H1 (cell line): ENCODE data around the gene ZSCAN5A. TPM values are rescaled to one million over a fixed set of nuclear protein-coding genes. Genes with fewer than 3 reads are reported as not detected.
A peak's percentile ranks its signal among the peaks of the same experiment; 100 is the strongest.

Experiments used
- CTCF ChIA-PET: fragments of 300-600 bp; sonication (Branson Sonifier 250); formaldehyde crosslinking; loops from one replicate; lab custom pipeline; 2021; ENCODE audit not compliant: partially characterized antibody; lab: Charles Lee
- POLR2A ChIA-PET: fragments of 300-600 bp; sonication (Branson Sonifier 250); formaldehyde crosslinking; loops from one replicate; lab custom pipeline; 2021; ENCODE audit warnings: inconsistent platforms; ENCODE audit not compliant: partially characterized antibody; lab: Charles Lee
- DNase-seq, 2 experiments: peaks; one replicate each; pipeline versions ENCODE4 v3.0.0 to v3.0.0-alpha.2; 2010 to 2022; ENCODE audit warnings: low spot score in 2 of 2, low read depth in 1 of 2, mixed read lengths in 1 of 2
- FAIRE-seq: peaks from 2 replicates; lab custom pipeline; 2011; peaks lifted over from hg19 to GRCh38; lab: Jason Lieb, UNC
- H2AFZ ChIP-seq: 2 replicates; pipeline ENCODE4 v1.8.1; 2012; ENCODE audit warnings: low read length, inconsistent platforms
- H2AK5ac ChIP-seq: 2 replicates; pipeline ENCODE4 v1.6.1; 2013; ENCODE audit warnings: low read depth, low read length
- H2BK120ac ChIP-seq: replicated peaks from 2 replicates; pipeline ENCODE3; 2013; ENCODE audit warnings: low read depth, low read length, inconsistent platforms
- H2BK12ac ChIP-seq: 2 replicates; pipeline ENCODE4 v1.6.1; 2013; ENCODE audit warnings: low read depth, low read length
- H2BK15ac ChIP-seq: 2 replicates; pipeline ENCODE4 v1.6.1; 2013; ENCODE audit warnings: low read length
- H2BK20ac ChIP-seq: 2 replicates; pipeline ENCODE4 v1.6.1; 2013; ENCODE audit warnings: low read length
- H2BK5ac ChIP-seq: 2 replicates; pipeline ENCODE4 v1.6.1; 2013; ENCODE audit warnings: low read depth, low read length
- H3K14ac ChIP-seq: 2 replicates; pipeline ENCODE4 v1.6.1; 2013; ENCODE audit warnings: inconsistent platforms; ENCODE audit not compliant: insufficient read length
- H3K18ac ChIP-seq: 2 replicates; pipeline ENCODE4 v1.6.1; 2013; ENCODE audit warnings: low read length; ENCODE audit errors: extremely low read depth
- H3K23ac ChIP-seq: 2 replicates; pipeline ENCODE4 v1.6.1; 2013; ENCODE audit warnings: inconsistent platforms; ENCODE audit not compliant: insufficient read length
- H3K23me2 ChIP-seq: 2 replicates; pipeline ENCODE4 v1.6.1; 2013; ENCODE audit warnings: low read depth, low read length
- H3K27ac ChIP-seq: 2 replicates; pipeline ENCODE4 v1.6.1; 2011; ENCODE audit warnings: low read depth, low read length, inconsistent platforms
- H3K27me3 ChIP-seq, 4 experiments: replicated peaks in 1 of 4; 1 replicate in 1 of 4; 2 replicates in 3 of 4; pipeline versions ENCODE4 v1.6.1 to v1.8.1; 2011 to 2013; ENCODE audit warnings: low read length in 3 of 4, mild to moderate bottlenecking in 3 of 4, inconsistent platforms in 2 of 4, mixed read lengths in 2 of 4, moderate library complexity in 1 of 4; ENCODE audit not compliant: control insufficient read depth in 3 of 4, insufficient read depth in 3 of 4; ENCODE audit errors: extremely low read depth in 1 of 4
- H3K36me3 ChIP-seq, 4 experiments: 2 replicates each; pipeline versions ENCODE4 v1.6.1 to v1.8.1; 2011 to 2013; ENCODE audit warnings: mild to moderate bottlenecking in 4 of 4, low read length in 3 of 4, moderate library complexity in 2 of 4, control low read depth in 1 of 4, inconsistent platforms in 1 of 4; ENCODE audit not compliant: insufficient read depth in 4 of 4, control insufficient read depth in 2 of 4
- H3K4ac ChIP-seq: replicated peaks from 2 replicates; pipeline ENCODE3; 2013; ENCODE audit warnings: low read length, low read depth, mixed read lengths, inconsistent platforms; ENCODE audit not compliant: insufficient read length
- H3K4me1 ChIP-seq, 4 experiments: replicated peaks in 1 of 4; 1 replicate in 1 of 4; 2 replicates in 3 of 4; pipeline versions ENCODE4 v1.6.1 to v1.8.1; 2011 to 2013; ENCODE audit warnings: low read length in 3 of 4, inconsistent platforms in 2 of 4, mixed read lengths in 1 of 4; ENCODE audit not compliant: insufficient read depth in 4 of 4, control insufficient read depth in 3 of 4
- H3K4me2 ChIP-seq, 2 experiments: 2 replicates each; pipeline versions ENCODE4 v1.6.1 to v1.8.1; 2011 to 2013; ENCODE audit warnings: low read depth in 2 of 2, low read length in 2 of 2, control low read depth in 1 of 2, inconsistent platforms in 1 of 2, mild to moderate bottlenecking in 1 of 2; ENCODE audit not compliant: insufficient read depth in 1 of 2
- H3K4me3 ChIP-seq, 4 experiments: fragments of 200-600, 300-600 bp in 1 of 4; sonication (generic), shearing (Covaris generic), sonication (Bioruptor Twin) in 1 of 4; 2 replicates each; pipeline versions ENCODE4 v1.5.1 to v1.8.1; 2011 to 2016; ENCODE audit warnings: low read length in 4 of 4, low read depth in 3 of 4, control low read depth in 2 of 4, inconsistent platforms in 2 of 4, mild to moderate bottlenecking in 2 of 4, mixed read lengths in 1 of 4, moderate library complexity in 1 of 4; ENCODE audit not compliant: insufficient read depth in 2 of 4; ENCODE audit errors: extremely low read depth in 1 of 4
- H3K56ac ChIP-seq: replicated peaks from 2 replicates; pipeline ENCODE3; 2013; ENCODE audit warnings: low read depth, mild to moderate bottlenecking, mixed read lengths, low read length, inconsistent platforms; ENCODE audit not compliant: insufficient read length
- H3K79me1 ChIP-seq: 2 replicates; pipeline ENCODE4 v1.6.1; 2013; ENCODE audit warnings: low read depth, low read length, control low read depth
- H3K79me2 ChIP-seq, 2 experiments: 2 replicates each; pipeline versions ENCODE4 v1.6.1 to v1.8.1; 2012 to 2013; ENCODE audit warnings: low read length in 2 of 2, mild to moderate bottlenecking in 2 of 2, inconsistent platforms in 1 of 2; ENCODE audit not compliant: insufficient read depth in 2 of 2, control insufficient read depth in 1 of 2
- H3K9ac ChIP-seq, 4 experiments: replicated peaks in 1 of 4; 1 replicate in 1 of 4; 2 replicates in 3 of 4; pipeline versions ENCODE4 v1.6.1 to v1.8.1; 2011 to 2013; ENCODE audit warnings: low read depth in 3 of 4, low read length in 3 of 4, control low read depth in 2 of 4, mild to moderate bottlenecking in 2 of 4, moderate library complexity in 2 of 4, inconsistent platforms in 1 of 4; ENCODE audit errors: extremely low read depth in 1 of 4
- H3K9me3 ChIP-seq, 2 experiments: 2 replicates each; pipeline versions ENCODE4 v1.6.1 to v1.8.1; 2012 to 2013; ENCODE audit warnings: mild to moderate bottlenecking in 2 of 2, moderate library complexity in 2 of 2, control low read depth in 1 of 2, inconsistent platforms in 1 of 2, low read depth in 1 of 2, low read length in 1 of 2, mixed read lengths in 1 of 2; ENCODE audit not compliant: insufficient read depth in 2 of 2
- H4K20me1 ChIP-seq, 2 experiments: replicated peaks in 1 of 2; 2 replicates each; pipeline versions ENCODE3 to v1.8.1; 2011 to 2013; ENCODE audit warnings: inconsistent platforms in 2 of 2, low read length in 2 of 2, mild to moderate bottlenecking in 1 of 2; ENCODE audit not compliant: insufficient read depth in 2 of 2, control insufficient read depth in 1 of 2
- H4K5ac ChIP-seq: 2 replicates; pipeline ENCODE4 v1.6.1; 2013; ENCODE audit warnings: low read length, low read depth, mixed read lengths, inconsistent platforms; ENCODE audit not compliant: insufficient read length
- H4K8ac ChIP-seq: 2 replicates; pipeline ENCODE4 v1.8.0; 2013; ENCODE audit warnings: mild to moderate bottlenecking, moderate library complexity, low read length, inconsistent platforms; ENCODE audit not compliant: insufficient read depth; ENCODE audit errors: extremely low read depth
- H4K91ac ChIP-seq: replicated peaks from 2 replicates; pipeline ENCODE3; 2013; ENCODE audit warnings: low read length, mixed read lengths, inconsistent platforms; ENCODE audit not compliant: insufficient read length
- CTCF ChIP-seq, 3 experiments: IDR thresholded peaks; 1 replicate in 2 of 3; 2 replicates in 1 of 3; pipeline versions ENCODE4 v1.5.1 to v1.6.1; 2011; ENCODE audit warnings: low read length in 3 of 3, mild to moderate bottlenecking in 3 of 3, inconsistent platforms in 2 of 3, low read depth in 1 of 3, moderate library complexity in 1 of 3; ENCODE audit not compliant: insufficient read depth in 1 of 3; ENCODE audit errors: control extremely low read depth in 1 of 3
- RAD21 ChIP-seq, 2 experiments: IDR thresholded peaks in 1 of 2; conservative IDR thresholded peaks in 1 of 2; 2 replicates each; pipeline ENCODE4 v1.6.1; 2011; ENCODE audit warnings: low read depth in 2 of 2, low read length in 2 of 2, improper control_type of control experiment in 1 of 2, inconsistent platforms in 1 of 2, mild to moderate bottlenecking in 1 of 2, moderate library complexity in 1 of 2
- SAP30 ChIP-seq: fragments of 300-600 bp; sonication (generic); IDR thresholded peaks from 2 replicates; pipeline ENCODE4 v1.7.1; 2012; ENCODE audit warnings: low read length, moderate library complexity, mild to moderate bottlenecking, inconsistent platforms; ENCODE audit not compliant: insufficient read depth, insufficient replicate concordance
- SP1 ChIP-seq: IDR thresholded peaks from 2 replicates; pipeline ENCODE4 v1.6.1; 2011; ENCODE audit warnings: low read depth, low read length
- SP4 ChIP-seq: IDR thresholded peaks from 2 replicates; pipeline ENCODE4 v1.6.1; 2012; ENCODE audit warnings: low read length, inconsistent platforms
- WGBS, 2 experiments: shearing (Covaris generic) in 1 of 2; methylation state at CpG; one replicate each; pipeline versions ENCODE4 v1.1.6 to v1.1.7; 2013 to 2015; ENCODE audit warnings: low lambda C conversion rate in 2 of 2, mixed read lengths in 2 of 2, inconsistent platforms in 1 of 2, low coverage in 1 of 2, missing lambda C conversion rate in 1 of 2; ENCODE audit not compliant: insufficient replicate concordance in 2 of 2, insufficient coverage in 1 of 2, insufficient read length in 1 of 2; ENCODE audit errors: extremely low coverage in 1 of 2, missing lambda C conversion rate in 1 of 2; 5-methylcytosine and 5-hydroxymethylcytosine counted together
- polyA plus RNA-seq, 7 experiments: library from polyadenylated mRNA; depleted of rRNA in 3 of 7; stranded (reverse) in 5 of 7; unstranded in 2 of 7; fragments of >200 nt in 5 of 7; fragments of 200-250 nt in 2 of 7; gene quantifications; 1 replicate in 5 of 7; 2 replicates in 1 of 7; 4 replicates in 1 of 7; pipeline versions ENCODE4 v1.2.1 to v1.2.3, GENCODE V29; 2011 to 2013; ENCODE audit warnings: missing spikeins in 2 of 7, mixed read lengths in 2 of 7
- total RNA-seq: library from RNA; stranded (reverse); fragmentation: NEBNext Ultra II Directional; extraction: Animal tissue kit (Norgen Biotek cat#: 25700); gene quantifications from 2 replicates; pipeline ENCODE4 v1.2.1, GENCODE V29; 2021

Gene ZSCAN5A
- total and polyA plus RNA-seq, 2 of the 8 experiments (the other 6 are each of a cell fraction or from before 2014, with no cell fraction given), result 8.6 to 11.0 TPM

- FAIRE-seq (no peak), DNase-seq (no peak)
- Histone ChIP-seq H3K4me2 (no peak overlapping the region), H4K20me1 (no peaks in the 10 kb centered on the region), H2BK120ac (no peak overlapping the region), H3K27ac (no peak overlapping the region), H3K23ac (no peak overlapping the region), H3K27me3 (no peaks in the 10 kb centered on the region; a peak in 1 of 7 replicates), H3K56ac (no peak overlapping the region), H2BK15ac (no peak overlapping the region), H3K9ac (no peak overlapping the region), H4K8ac (no peak overlapping the region), H4K5ac (no peak overlapping the region), H3K36me3 (no peaks in the 10 kb centered on the region), H4K91ac (no peak overlapping the region), H2BK20ac (no peak overlapping the region), H2BK12ac (no peak overlapping the region), H3K9me3 (peaks cover 0 to 6% of the 10 kb centered on the region in 2 experiments; a peak in 1 of 4 replicates), H3K14ac (no peak overlapping the region), H3K4ac (no peak overlapping the region), H3K79me2 (no peaks in the 10 kb centered on the region), H3K4me3 (no peak overlapping the region), H2AK5ac (no peak overlapping the region), H2AFZ (no peak overlapping the region), H3K23me2 (no peaks in the 10 kb centered on the region), H2BK5ac (no peak overlapping the region), H3K18ac (no peak overlapping the region), H3K79me1 (no peaks in the 10 kb centered on the region), H3K4me1 (no peaks in the 10 kb centered on the region)
- 86% methylated on average over 5 of the region's 5 CpGs; no CpG with 5 or more reads in 1 of the 2 experiments for WGBS, 2 experiments
- TF ChIP-seq RAD21 (IDR thresholded peaks at IDR 0.05 in 1 of 2, conservative IDR thresholded peaks at IDR 0.05 in 1 of 2; ENCODE audit: low read depth in 2 of 2, low read length in 2 of 2), result peak; percentile 21 to 26; a peak in 2 of 4 replicates
- TF ChIP-seq CTCF (IDR thresholded peaks at IDR 0.05; ENCODE audit: control extremely low read depth in 1 of 3, insufficient read depth in 1 of 3, low read depth in 1 of 3, low read length in 3 of 3), result peak in 1 of 3 experiments; percentile 3; a peak in 2 of 4 replicates
- no peak for TF ChIP-seq SP4
- TF ChIP-seq SAP30, result no peak
- TF ChIP-seq SP1, result no peak
- CTCF ChIA-PET, result interaction anchor here (0.6 to 5.6 kb wide), 35 partner anchors 10 to 1153 kb away, joined by 3 to 76 read pairs (median 7); partner anchors contain the start of genes ZNF582 and ZSCAN5A
- POLR2A ChIA-PET, result interaction anchor here (0.7 to 1.0 kb wide), 3 partner anchors 17 to 139 kb away, joined by 3 to 4 read pairs (median 3); no protein-coding TSS in a partner anchor
Measured at GRCh38 chr19:56253737-56254136, 60.9 kb downstream of the ZSCAN5A start.
